Chondrocyte (in vitro differentiated cells): Measurements from ENCODE around the gene S100A14. TPM values are rescaled to one million over a fixed set of nuclear protein-coding genes. Genes with fewer than 3 reads are reported as not detected.

ENCODE experiments used
- DNase-seq: peaks from one replicate; pipeline ENCODE4 v3.0.0; 2021; ENCODE audit warnings: mixed read lengths, low spot score
- H3K27ac Mint-ChIP-seq: one replicate; pipeline ENCODE4 v1.8.0; 2021; ENCODE audit warnings: mild to moderate bottlenecking, moderate library complexity, mixed read lengths; ENCODE audit not compliant: unreplicated experiment
- H3K27me3 Mint-ChIP-seq: 2 replicates; pipeline ENCODE4 v1.8.0; 2021; ENCODE audit warnings: low read depth, mixed read lengths
- H3K36me3 Mint-ChIP-seq: 2 replicates; pipeline ENCODE4 v1.8.0; 2021; ENCODE audit warnings: low read depth, mixed read lengths
- H3K4me1 Mint-ChIP-seq: 2 replicates; pipeline ENCODE4 v1.8.0; 2021; ENCODE audit warnings: low read depth, mild to moderate bottlenecking, mixed read lengths
- H3K4me3 Mint-ChIP-seq: one replicate; pipeline ENCODE4 v1.8.0; 2021; ENCODE audit warnings: mild to moderate bottlenecking, moderate library complexity, mixed read lengths; ENCODE audit not compliant: unreplicated experiment
- H3K9me3 Mint-ChIP-seq: 2 replicates; pipeline ENCODE4 v1.8.0; 2021; ENCODE audit warnings: low read depth, mixed read lengths
- total RNA-seq: library from RNA; stranded (reverse); gene quantifications from 3 replicates; pipeline ENCODE4 v1.2.1, GENCODE V29; 2021
- TF ChIP-seq, protein P1 (sequence below): fragments of 200-600 bp; sonication (generic); IDR thresholded peaks from 2 replicates; pipeline ENCODE4 v1.5.0; 2021; ENCODE audit warnings: antibody characterized with exemption, mild to moderate bottlenecking, moderate library complexity

S100A14 gene
- total RNA-seq, 1 donor from 2014 or later, result not detected

DNA sequence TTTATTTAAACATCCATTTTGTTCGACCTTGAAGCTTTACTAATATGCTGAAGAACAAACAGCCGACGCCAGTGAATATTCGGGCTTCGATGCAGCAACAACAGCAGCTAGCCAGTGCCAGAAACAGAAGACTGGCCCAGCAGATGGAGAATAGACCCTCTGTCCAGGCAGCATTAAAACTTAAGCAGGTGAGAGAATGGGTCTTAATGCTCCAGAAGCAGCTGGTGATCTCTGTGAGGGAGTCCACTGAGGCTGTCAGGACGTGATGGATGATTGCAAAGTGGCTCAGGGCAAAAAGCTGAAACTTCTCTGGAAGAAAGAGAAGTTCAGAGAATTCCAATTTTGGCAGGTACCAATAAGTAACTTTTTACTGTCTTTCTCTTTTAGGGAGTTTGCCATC is 22.1 kb upstream of the S100A14 start:
- no peak for DNase-seq
- TF ChIP-seq, protein P1, sequence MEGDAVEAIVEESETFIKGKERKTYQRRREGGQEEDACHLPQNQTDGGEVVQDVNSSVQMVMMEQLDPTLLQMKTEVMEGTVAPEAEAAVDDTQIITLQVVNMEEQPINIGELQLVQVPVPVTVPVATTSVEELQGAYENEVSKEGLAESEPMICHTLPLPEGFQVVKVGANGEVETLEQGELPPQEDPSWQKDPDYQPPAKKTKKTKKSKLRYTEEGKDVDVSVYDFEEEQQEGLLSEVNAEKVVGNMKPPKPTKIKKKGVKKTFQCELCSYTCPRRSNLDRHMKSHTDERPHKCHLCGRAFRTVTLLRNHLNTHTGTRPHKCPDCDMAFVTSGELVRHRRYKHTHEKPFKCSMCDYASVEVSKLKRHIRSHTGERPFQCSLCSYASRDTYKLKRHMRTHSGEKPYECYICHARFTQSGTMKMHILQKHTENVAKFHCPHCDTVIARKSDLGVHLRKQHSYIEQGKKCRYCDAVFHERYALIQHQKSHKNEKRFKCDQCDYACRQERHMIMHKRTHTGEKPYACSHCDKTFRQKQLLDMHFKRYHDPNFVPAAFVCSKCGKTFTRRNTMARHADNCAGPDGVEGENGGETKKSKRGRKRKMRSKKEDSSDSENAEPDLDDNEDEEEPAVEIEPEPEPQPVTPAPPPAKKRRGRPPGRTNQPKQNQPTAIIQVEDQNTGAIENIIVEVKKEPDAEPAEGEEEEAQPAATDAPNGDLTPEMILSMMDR, result no peak
- Mint-ChIP-seq H3K4me1 (peaks cover 30% of the 10 kb centered on the region), H3K27me3 (no peaks in the 10 kb centered on the region), H3K4me3 (no peak overlapping the region), H3K27ac (no peak overlapping the region), H3K9me3 (no peaks in the 10 kb centered on the region), H3K36me3 (peaks cover 41% of the 10 kb centered on the region)

DNA sequence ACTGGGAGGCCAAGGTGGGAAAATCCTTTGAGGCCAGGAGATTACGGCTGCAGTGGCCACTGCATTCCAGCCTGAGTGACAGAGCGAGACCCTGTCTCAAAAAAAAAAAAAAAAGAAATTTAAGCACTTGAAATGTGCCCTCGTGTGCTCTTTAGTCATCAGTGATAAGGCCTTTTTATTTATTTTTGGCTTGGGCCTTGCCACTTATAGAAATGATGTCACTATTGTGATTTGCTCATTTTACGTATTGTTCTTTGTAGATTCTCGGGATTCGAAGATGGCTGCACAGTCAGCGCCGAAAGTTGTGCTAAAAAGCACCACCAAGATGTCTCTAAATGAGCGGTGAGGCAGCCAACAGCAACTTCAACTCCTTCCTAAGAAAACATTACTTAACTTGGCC is 20.2 kb upstream of the S100A14 start:
- Mint-ChIP-seq H3K27ac (no peak overlapping the region), H3K36me3 (peaks cover 26% of the 10 kb centered on the region), H3K4me3 (no peak overlapping the region), H3K9me3 (no peaks in the 10 kb centered on the region), H3K4me1 (peaks cover 41% of the 10 kb centered on the region), H3K27me3 (no peaks in the 10 kb centered on the region)
- TF ChIP-seq, protein P1, result no peak
- no peak for DNase-seq

DNA sequence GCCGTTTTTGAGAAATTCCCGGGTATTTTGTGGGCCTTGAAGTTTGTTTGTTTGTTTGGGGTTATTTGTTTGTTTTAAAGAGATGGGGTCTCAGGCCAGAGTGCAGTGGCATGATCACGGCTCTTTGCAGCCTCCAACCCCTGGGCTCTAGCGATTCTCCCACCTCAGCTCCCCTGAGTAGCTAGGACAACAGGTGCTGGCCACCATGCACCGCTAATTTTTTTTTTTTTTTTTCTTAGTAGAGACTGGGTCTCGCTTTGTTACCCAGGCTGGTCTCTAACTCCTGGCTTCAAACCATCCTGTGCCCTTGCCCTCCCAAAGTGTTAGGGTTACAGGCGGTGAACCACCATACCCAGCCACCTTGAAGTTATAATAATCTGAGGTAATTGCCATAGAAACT is 19.7 kb upstream of the S100A14 start:
- Mint-ChIP-seq H3K36me3 (peaks cover 24% of the 10 kb centered on the region), H3K27me3 (no peaks in the 10 kb centered on the region), H3K4me3 (peak overlapping the region; percentile 99), H3K9me3 (no peaks in the 10 kb centered on the region), H3K4me1 (peaks cover 44% of the 10 kb centered on the region), H3K27ac (no peak overlapping the region)
- DNase-seq, result peak; percentile 26
- TF ChIP-seq, protein P1, result no peak

DNA sequence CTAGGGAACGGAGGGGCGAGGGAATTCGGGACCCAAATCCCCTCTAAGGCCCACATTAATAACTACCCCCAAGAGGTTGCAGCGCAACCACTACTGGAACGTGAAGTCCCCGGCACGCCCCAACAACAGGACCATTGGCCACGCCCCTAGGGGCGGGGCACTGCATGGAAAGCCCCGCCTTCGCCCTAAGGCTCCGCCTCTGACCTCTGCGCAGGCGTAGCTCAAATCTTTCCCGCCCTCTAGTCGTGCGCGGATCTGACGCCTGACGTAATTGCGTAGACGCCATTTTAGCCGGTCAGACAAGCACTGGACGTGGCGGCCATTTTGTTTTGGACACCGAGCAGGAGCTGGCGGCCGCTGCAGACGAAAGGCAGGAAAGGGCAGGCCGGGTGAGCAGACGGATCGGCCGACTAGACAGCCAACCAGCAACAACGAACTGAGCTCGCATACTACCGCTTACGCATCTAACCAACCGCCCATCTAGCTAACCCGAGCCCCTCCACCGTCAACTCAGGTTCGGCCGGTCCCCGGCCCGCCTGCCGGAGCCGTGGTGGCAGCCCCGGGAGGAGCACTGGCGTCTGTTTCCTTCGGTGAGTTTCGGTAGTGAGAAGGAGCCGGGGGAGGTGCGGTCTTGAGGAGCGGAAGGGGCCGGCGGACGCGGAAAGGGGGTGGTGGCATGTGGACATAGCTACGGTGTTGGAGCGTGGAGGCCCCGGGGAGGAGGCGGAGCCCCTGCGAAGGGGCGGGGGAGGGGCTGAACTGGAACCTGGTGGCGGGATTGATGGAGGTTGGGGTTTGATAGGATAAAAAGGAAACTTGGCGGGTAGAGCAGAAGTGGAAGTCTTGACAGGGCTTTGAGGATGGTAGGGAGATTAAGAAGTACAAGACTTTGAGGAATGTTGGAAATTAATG is 17.9 kb upstream of the S100A14 start, which contains the start of gene CHTOP:
TSS of gene CHTOP (plus strand) at position 313 of the 912 bp plus-strand sequence. CDS start 2,523 bp downstream, outside the sequence.
- peak within 1 kb of the TSS; percentile 99 for H3K4me3 Mint-ChIP-seq
- H3K27me3 Mint-ChIP-seq, result no peaks in the 10 kb centered on the region
- DNase-seq, result peak; percentile 98
- H3K36me3 Mint-ChIP-seq, result peaks cover 20% of the 10 kb centered on the region
- H3K27ac Mint-ChIP-seq, result peak within 1 kb of the TSS; percentile 100
- TF ChIP-seq, protein P1, result peak; percentile 10
- H3K4me1 Mint-ChIP-seq, result peaks cover 61% of the 10 kb centered on the region
- H3K9me3 Mint-ChIP-seq, result no peaks in the 10 kb centered on the region

DNA sequence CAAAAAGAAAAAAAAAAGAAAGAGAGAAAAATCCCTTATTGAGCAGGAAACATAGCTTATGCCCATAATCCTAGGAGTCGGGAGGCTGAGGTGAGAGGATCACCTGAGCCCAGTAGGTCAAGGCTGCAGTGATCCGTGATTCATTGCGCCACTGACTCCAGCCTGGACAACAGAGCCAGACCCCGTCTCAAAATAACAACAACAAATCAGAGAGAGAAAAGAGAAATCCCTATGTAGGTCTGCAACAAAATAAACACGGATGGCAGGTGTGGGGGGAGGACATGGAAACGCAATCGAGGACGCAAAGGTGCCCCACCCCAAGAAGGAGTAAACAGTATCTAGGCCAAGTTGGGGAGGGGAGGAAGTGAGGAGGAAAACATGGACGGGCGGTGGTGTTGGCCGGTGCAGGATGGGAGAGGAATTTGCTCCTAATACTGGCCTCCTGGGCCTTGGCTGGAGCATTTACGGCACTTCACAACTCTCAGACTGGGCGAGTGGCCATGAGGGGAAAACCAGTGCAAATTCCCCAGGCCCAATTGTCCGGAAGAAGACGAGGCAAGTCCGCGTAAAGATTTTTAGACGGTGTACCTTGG is 17.1 kb upstream of the S100A14 start:
- no peaks in the 10 kb centered on the region for H3K27me3 Mint-ChIP-seq
- peak overlapping the region; percentile 100 for H3K27ac Mint-ChIP-seq
- H3K4me1 Mint-ChIP-seq, result peaks cover 64% of the 10 kb centered on the region
- peak; percentile 42 for DNase-seq
- peak overlapping the region; percentile 99 for H3K4me3 Mint-ChIP-seq
- no peaks in the 10 kb centered on the region for H3K9me3 Mint-ChIP-seq
- peaks cover 18% of the 10 kb centered on the region for H3K36me3 Mint-ChIP-seq
- TF ChIP-seq, protein P1, result no peak
